ENCODE measurements around the gene BPI.

Gene BPI

GRCh38 chr20:38307371-38308046 is 3.6 kb downstream of the BPI start:
- Histone ChIP-seq H3K79me2 (ENCODE audit: insufficient read depth, low read length) (no peaks in the 10 kb centered on the region), H3K9ac (ENCODE audit: low read length) (no peak overlapping the region), H3K4me2 (ENCODE audit: low read depth, low read length, poor library complexity, severe bottlenecking) (no peak overlapping the region), H3F3A (ENCODE audit: insufficient read depth) (no peaks in the 10 kb centered on the region), H2AFZ (ENCODE audit: low read depth, low read length, severe bottlenecking) (no peak overlapping the region), H3K9me3 (ENCODE audit: insufficient read depth, low read length) (no peaks in the 10 kb centered on the region), H3K36me3 (ENCODE audit: low read length) (no peaks in the 10 kb centered on the region), H4K20me1 (ENCODE audit: low read depth, low read length) (no peaks in the 10 kb centered on the region), H3K9me2 (replicated peaks; ENCODE audit: insufficient read depth, low read length) (no peaks in the 10 kb centered on the region), H3K27ac (ENCODE audit: low read depth, low read length) (no peak overlapping the region), H3K4me3 (ENCODE audit: insufficient read depth, low read length, poor library complexity, severe bottlenecking) (no peak overlapping the region), H3K27me3 (ENCODE audit: low read length) (0 out of 2 replicates have a peak, but pooled peaks cover 3% of the 10 kb centered on the region)
- TF ChIP-seq CTCF (IDR thresholded peaks at IDR 0.05; ENCODE audit: insufficient read depth, low read length, poor library complexity, severe bottlenecking) (no peak), EZH2phosphoT487 (conservative IDR thresholded peaks at IDR 0.05; ENCODE audit: low read length) (no peak)

DNA sequence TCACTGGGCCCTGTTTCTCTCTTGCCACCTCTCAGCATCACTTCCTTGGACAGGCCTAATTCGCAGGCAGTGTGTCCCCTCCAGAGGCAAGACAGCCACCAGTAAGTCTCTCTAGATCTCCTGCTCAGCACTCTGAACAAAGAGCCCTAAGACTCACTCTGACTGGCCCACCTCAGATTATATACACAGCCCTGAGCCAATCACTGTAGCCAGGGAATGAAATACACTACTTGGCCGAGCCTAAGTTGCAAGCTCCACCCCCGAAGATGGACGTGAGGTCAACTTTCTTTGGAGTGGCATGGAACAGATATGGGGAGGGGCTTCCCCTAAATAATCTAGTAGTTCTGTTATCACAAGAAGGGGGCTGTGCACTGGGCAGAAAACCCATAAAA is 4.1 kb downstream of the BPI start:
- TF ChIP-seq EZH2phosphoT487 (conservative IDR thresholded peaks at IDR 0.05; ENCODE audit: low read length), result no peak
- no peak for TF ChIP-seq CTCF (IDR thresholded peaks at IDR 0.05; ENCODE audit: insufficient read depth, low read length, poor library complexity, severe bottlenecking)
- Histone ChIP-seq H4K20me1 (ENCODE audit: low read depth, low read length) (no peaks in the 10 kb centered on the region), H3K4me2 (ENCODE audit: low read depth, low read length, poor library complexity, severe bottlenecking) (no peak overlapping the region), H3K27ac (ENCODE audit: low read depth, low read length) (no peak overlapping the region), H3K27me3 (ENCODE audit: low read length) (0 out of 2 replicates have a peak, but pooled peaks cover 3% of the 10 kb centered on the region), H3K79me2 (ENCODE audit: insufficient read depth, low read length) (no peaks in the 10 kb centered on the region), H3K36me3 (ENCODE audit: low read length) (no peaks in the 10 kb centered on the region), H3F3A (ENCODE audit: insufficient read depth) (no peaks in the 10 kb centered on the region), H3K4me3 (ENCODE audit: insufficient read depth, low read length, poor library complexity, severe bottlenecking) (no peak overlapping the region), H2AFZ (ENCODE audit: low read depth, low read length, severe bottlenecking) (no peak overlapping the region), H3K9me2 (replicated peaks; ENCODE audit: insufficient read depth, low read length) (no peaks in the 10 kb centered on the region), H3K9ac (ENCODE audit: low read length) (no peak overlapping the region), H3K9me3 (ENCODE audit: insufficient read depth, low read length) (no peaks in the 10 kb centered on the region)

GRCh38 chr20:38308447-38308846 is 4.5 kb downstream of the BPI start:
- H3K4me3 ChIP-seq (ENCODE audit: insufficient read depth, low read length, poor library complexity, severe bottlenecking), result no peak overlapping the region
- no peaks in the 10 kb centered on the region for H3K79me2 ChIP-seq (ENCODE audit: insufficient read depth, low read length)
- H3K9ac ChIP-seq (ENCODE audit: low read length), result no peak overlapping the region
- H3K9me2 ChIP-seq (replicated peaks; ENCODE audit: insufficient read depth, low read length), result no peaks in the 10 kb centered on the region
- H3F3A ChIP-seq (ENCODE audit: insufficient read depth), result no peaks in the 10 kb centered on the region
- H3K27ac ChIP-seq (ENCODE audit: low read depth, low read length), result no peak overlapping the region
- TF ChIP-seq CTCF (IDR thresholded peaks at IDR 0.05; ENCODE audit: insufficient read depth, low read length, poor library complexity, severe bottlenecking) (no peak), EZH2phosphoT487 (conservative IDR thresholded peaks at IDR 0.05; ENCODE audit: low read length) (no peak)
- H3K9me3 ChIP-seq (ENCODE audit: insufficient read depth, low read length), result no peaks in the 10 kb centered on the region
- H3K4me2 ChIP-seq (ENCODE audit: low read depth, low read length, poor library complexity, severe bottlenecking), result no peak overlapping the region
- no peaks in the 10 kb centered on the region for H4K20me1 ChIP-seq (ENCODE audit: low read depth, low read length)
- no peak overlapping the region for H2AFZ ChIP-seq (ENCODE audit: low read depth, low read length, severe bottlenecking)
- 0 out of 2 replicates have a peak, but pooled peaks cover 3% of the 10 kb centered on the region for H3K27me3 ChIP-seq (ENCODE audit: low read length)
- H3K36me3 ChIP-seq (ENCODE audit: low read length), result no peaks in the 10 kb centered on the region

Measured in SU-DHL-6 (cell line).